K562 (cell line): ENCODE results near the gene IGFBPL1. TPM values are rescaled to one million over a fixed set of nuclear protein-coding genes. Genes with fewer than 3 reads are reported as not detected.
"Not testable (repeated sequence)": the region's sequence is repeated elsewhere in the genome, so short reads cannot be mapped to it uniquely, and the experiment has no call there.

Experiments used
- ATAC-seq: fragments of 200-7000 bp; cut with Tn5 transposase; 3 replicates; pipeline ENCODE4 v1.9.1; 2020; ENCODE audit warnings: moderate library complexity
- BruUV-seq: library from RNA; stranded (reverse); fragments of 400-500 nt; replicated peaks from 2 replicates; lab custom pipeline; 2021; lab: Mats Ljungman, UMichigan
- CTCF ChIA-PET: fragments of 300-600 bp; formaldehyde crosslinking; extraction: SDS; loops from one replicate; lab custom pipeline; 2021; ENCODE audit warnings: low intra/inter-chr PET ratio; lab: Yijun Ruan, JAX
- POLR2A ChIA-PET: fragments of 300-600, 350-650 bp; sonication (Branson Sonifier 250); formaldehyde crosslinking; extraction: SDS; loops from one replicate; lab custom pipeline; 2021; ENCODE audit warnings: antibody characterized with exemption, inconsistent platforms; lab: Yijun Ruan, JAX
- DNase-seq, 4 experiments: peaks; one replicate each; pipeline versions ENCODE4 v3.0.0 to v3.0.0-alpha.2; 2011 to 2018; ENCODE audit warnings: low spot score in 3 of 4, mixed read lengths in 3 of 4; ENCODE audit errors: extremely low read depth in 1 of 4
- FAIRE-seq: peaks from 2 replicates; lab custom pipeline; 2011; peaks lifted over from hg19 to GRCh38; lab: Jason Lieb, UNC
- H2AFZ ChIP-seq: 2 replicates; pipeline ENCODE4 v1.6.0; 2011; ENCODE audit warnings: low read depth, low read length, control low read depth, inconsistent platforms
- H3K27ac ChIP-seq: fragments of 200-600 bp; 3 replicates; pipeline ENCODE4 v1.8.0; 2011; ENCODE audit warnings: low read depth, mild to moderate bottlenecking, control low read depth, inconsistent platforms, low read length, moderate library complexity, mixed read lengths; ENCODE audit errors: extremely low read depth
- H3K27me3 ChIP-seq, 2 experiments: fragments of 300-600 bp in 1 of 2; 2 replicates in 1 of 2; 3 replicates in 1 of 2; pipeline versions ENCODE4 v1.6.0 to v1.8.0; 2011; ENCODE audit warnings: inconsistent platforms in 2 of 2, low read length in 2 of 2, mild to moderate bottlenecking in 1 of 2, mixed read lengths in 1 of 2, moderate library complexity in 1 of 2; ENCODE audit not compliant: control insufficient read depth in 2 of 2, insufficient read depth in 2 of 2
- H3K36me3 ChIP-seq: fragments of 300-600 bp; 3 replicates; pipeline ENCODE4 v1.8.0; 2011; ENCODE audit warnings: mild to moderate bottlenecking, low read length, inconsistent platforms; ENCODE audit not compliant: control insufficient read depth, insufficient read depth
- H3K4me1 ChIP-seq, 2 experiments: fragments of 200-600 bp in 1 of 2; replicated peaks in 1 of 2; 2 replicates in 1 of 2; 3 replicates in 1 of 2; pipeline versions ENCODE4 v1.5.1 to v1.8.0; 2011; ENCODE audit warnings: inconsistent platforms in 2 of 2, low read length in 2 of 2, mild to moderate bottlenecking in 1 of 2, mixed read lengths in 1 of 2, moderate library complexity in 1 of 2; ENCODE audit not compliant: control insufficient read depth in 2 of 2, insufficient read depth in 2 of 2
- H3K4me2 ChIP-seq: 2 replicates; pipeline ENCODE4 v1.6.1; 2011; ENCODE audit warnings: low read length, control low read depth, inconsistent platforms, mixed read lengths; ENCODE audit not compliant: insufficient read depth
- H3K4me3 ChIP-seq: fragments of 200-600 bp; sonication (generic), shearing (Covaris generic); 2 replicates; pipeline ENCODE4 v1.5.1; 2016; ENCODE audit warnings: control low read depth, inconsistent platforms
- H3K79me2 ChIP-seq: fragments of 200-600 bp; 3 replicates; pipeline ENCODE4 v1.8.0; 2011; ENCODE audit warnings: low read length, inconsistent platforms; ENCODE audit not compliant: control insufficient read depth, insufficient read depth
- H3K9ac ChIP-seq, 2 experiments: 2 replicates each; pipeline versions ENCODE4 v1.6.0 to v1.6.1; 2011; ENCODE audit warnings: low read depth in 2 of 2, low read length in 2 of 2, control low read depth in 1 of 2, inconsistent platforms in 1 of 2, mild to moderate bottlenecking in 1 of 2, mixed read lengths in 1 of 2; ENCODE audit not compliant: insufficient read depth in 1 of 2
- H3K9me1 ChIP-seq: one replicate; pipeline ENCODE4 v1.6.0; 2011; ENCODE audit warnings: inconsistent platforms, mild to moderate bottlenecking, low read length, moderate library complexity; ENCODE audit not compliant: control insufficient read depth, insufficient read depth
- H3K9me3 ChIP-seq: replicated peaks from 2 replicates; pipeline ENCODE4 v1.5.1; 2011; ENCODE audit warnings: low read depth, low read length, inconsistent platforms; ENCODE audit not compliant: control insufficient read depth, insufficient read depth
- H4K20me1 ChIP-seq: replicated peaks from 2 replicates; pipeline ENCODE4 v1.6.1; 2011; ENCODE audit warnings: low read length, inconsistent platforms, mixed read lengths; ENCODE audit not compliant: control insufficient read depth, insufficient read depth
- ETV6 ChIP-seq, 3 experiments: fragments of 150-350 bp in 1 of 3; sonication (generic) in 1 of 3; formaldehyde crosslinking in 1 of 3; IDR thresholded peaks; 2 replicates each; pipeline versions ENCODE4 v1.6.1 to v1.8.0; 2014 to 2022; ENCODE audit warnings: borderline replicate concordance in 2 of 3, low read depth in 2 of 3, antibody characterized with exemption in 1 of 3, low read length in 1 of 3, mild to moderate bottlenecking in 1 of 3, missing genetic modification reagents in 1 of 3
- HNRNPLL ChIP-seq: fragments of 200-400 bp; formaldehyde crosslinking; IDR thresholded peaks from 2 replicates; pipeline ENCODE4 v1.6.1; 2017; ENCODE audit warnings: low read length, low read depth, mild to moderate bottlenecking; ENCODE audit not compliant: poor library complexity, severe bottlenecking
- MBD1 ChIP-seq: fragments of 250-450 bp; sonication (Bioruptor Pico); IDR thresholded peaks from 2 replicates; pipeline ENCODE4 v1.8.0; 2022; ENCODE audit warnings: inconsistent platforms
- MCM2 ChIP-seq: fragments of 450-650 bp; IDR thresholded peaks from 2 replicates; pipeline ENCODE4 v1.6.1; 2017; ENCODE audit warnings: low read depth, mild to moderate bottlenecking
- MCM5 ChIP-seq: fragments of 450-650 bp; IDR thresholded peaks from 2 replicates; pipeline ENCODE4 v1.6.1; 2016; ENCODE audit warnings: low read depth
- NCOA4 ChIP-seq: fragments of 450-650 bp; IDR thresholded peaks from 2 replicates; pipeline ENCODE4 v1.6.1; 2018; ENCODE audit warnings: mild to moderate bottlenecking; ENCODE audit not compliant: partially characterized antibody
- POLR2A ChIP-seq: fragments of 450-650 bp; conservative IDR thresholded peaks from 2 replicates; pipeline ENCODE4 v1.6.1; 2016
- POLR2AphosphoS2 ChIP-seq: IDR thresholded peaks from 2 replicates; pipeline ENCODE4 v1.6.1; 2012; ENCODE audit warnings: low read length, improper control_type of control experiment
- SIRT6 ChIP-seq: IDR thresholded peaks from one replicate; pipeline ENCODE4 v1.6.1; 2012; ENCODE audit warnings: low read depth, mild to moderate bottlenecking, control low read depth, inconsistent platforms, low read length, moderate library complexity
- SUPT5H ChIP-seq: fragments of 450-650 bp; IDR thresholded peaks from 2 replicates; pipeline ENCODE4 v1.6.1; 2016
- ZEB2 ChIP-seq: fragments of 450-650 bp; IDR thresholded peaks from 2 replicates; pipeline ENCODE4 v1.6.1; 2016
- ZFX ChIP-seq: sonication (generic); formaldehyde crosslinking; IDR thresholded peaks from 2 replicates; pipeline ENCODE4 v1.8.0; 2022; ENCODE audit warnings: mild to moderate bottlenecking, missing genetic modification reagents, moderate library complexity
- ZNF165 ChIP-seq: fragments of 250-450 bp; sonication (Bioruptor Pico); IDR thresholded peaks from 2 replicates; pipeline ENCODE4 v1.4.0; 2020; ENCODE audit warnings: borderline replicate concordance
- ZNF778 ChIP-seq: fragments of 450-650 bp; formaldehyde crosslinking; IDR thresholded peaks from 2 replicates; pipeline ENCODE4 v1.4.0; 2020; ENCODE audit warnings: mild to moderate bottlenecking, moderate library complexity
- WGBS: fragments of 100-300 bp; shearing (Covaris generic); methylation state at CpG from one replicate; pipeline ENCODE4 v1.1.6; 2016; ENCODE audit warnings: low coverage, mixed read lengths; ENCODE audit not compliant: insufficient coverage; ENCODE audit errors: missing lambda C conversion rate; 5-methylcytosine and 5-hydroxymethylcytosine counted together
- in situ Hi-C: fragments of 300-500 bp; cut with MboI; formaldehyde crosslinking; loops from 4 replicates; pipeline ENCODE4 v1.15.0; 2018; ENCODE audit warnings: inconsistent platforms, mixed read lengths
- intact Hi-C: fragments of 100-400 bp; cut with micrococcal nuclease; formaldehyde crosslinking; loops from 2 replicates; pipeline ENCODE4 v1.14.2; 2022
- polyA plus RNA-seq, 8 experiments: library from polyadenylated mRNA; depleted of rRNA in 4 of 8; stranded (reverse) in 5 of 8; unstranded in 3 of 8; fragments of >200 nt; fragmentation: Nextera tagmentation in 2 of 8; fragmentation: Illumina TruSeq in 1 of 8; extraction: Ambion mirVana in 2 of 8; extraction: Trizol in 1 of 8; gene quantifications; 2 replicates each; pipeline versions ENCODE4 v1.2.1 to v1.2.3, GENCODE V29; 2011 to 2014; ENCODE audit warnings: inconsistent platforms in 1 of 8, missing spikeins in 1 of 8
- total RNA-seq, 7 experiments: library from RNA; depleted of rRNA in 6 of 7; stranded (reverse); fragments of >200 nt in 6 of 7; fragmentation: Illumina TruSeq in 2 of 7; extraction: Trizol in 2 of 7; gene quantifications; 2 replicates each; pipeline versions ENCODE4 v1.2.1 to v1.2.3, GENCODE V29; 2011 to 2021; ENCODE audit warnings: low replicate concordance in 1 of 7
- TF ChIP-seq, protein P1 (sequence below): sonication (generic); formaldehyde crosslinking; IDR thresholded peaks from 2 replicates; pipeline ENCODE4 v1.8.1; 2022; ENCODE audit warnings: missing genetic modification reagents

IGFBPL1 gene
- total and polyA plus RNA-seq, 9 of the 15 experiments (the other 6 are each of a cell fraction or from before 2014, with no cell fraction given): not detected

DNA sequence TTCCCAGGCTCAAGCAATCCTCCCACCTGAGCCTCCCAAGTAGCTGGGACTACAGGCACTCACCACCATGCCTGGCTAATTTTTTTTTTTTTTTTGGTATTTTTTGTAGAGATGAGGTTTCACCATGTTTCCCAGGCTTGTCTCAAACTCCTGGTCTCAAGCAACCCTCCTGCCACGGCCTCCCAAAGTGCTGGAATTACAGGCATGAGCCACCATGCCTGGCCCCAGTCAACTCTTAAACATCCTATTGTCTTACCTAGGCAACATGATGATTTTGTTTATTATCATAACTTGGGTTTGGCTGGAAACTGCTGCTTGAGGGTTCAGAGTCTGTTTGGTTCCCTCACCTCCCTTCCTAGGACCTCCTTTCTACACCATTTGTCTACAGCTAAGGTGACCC, 25.1 kb downstream of the IGFBPL1 start:
- H4K20me1 ChIP-seq, H3K9ac ChIP-seq, FAIRE-seq, H3K4me3 ChIP-seq, H3K27ac ChIP-seq, intact Hi-C loops, in situ Hi-C loops, ATAC-seq, DNase-seq, H3K9me1 ChIP-seq, H3K9me3 ChIP-seq, BruUV-seq, H2AFZ ChIP-seq, H3K4me2 ChIP-seq: not testable (repeated sequence)
- Histone ChIP-seq H3K27me3 (peaks cover 8 to 25% of the 10 kb centered on the region in 2 experiments), H3K36me3 (peaks cover 44% of the 10 kb centered on the region; the same call in 2 of the 3 replicates), H3K79me2 (peaks cover 15% of the 10 kb centered on the region), H3K4me1 (peaks cover 0 to 12% of the 10 kb centered on the region in 2 experiments; a peak in 3 of 5 replicates)
- ChIA-PET POLR2A (interaction anchor here (0.8 kb wide), 2 partner anchors 29 to 32 kb away, joined by 3 to 4 read pairs; no protein-coding TSS in a partner anchor), CTCF (interaction anchor here (0.6 to 4.4 kb wide), 2 partner anchors 28 to 330 kb away, joined by 4 to 113 read pairs; partner anchors contain the start of gene SHB)
- 91% methylated on average over 1 of the region's 1 CpG for WGBS
- 0 out of 2 replicates have a peak, but pooled peaks have one; percentile 20 for TF ChIP-seq SUPT5H
- TF ChIP-seq POLR2A: 0 out of 2 replicates have a peak, but pooled peaks have one; percentile 32

DNA sequence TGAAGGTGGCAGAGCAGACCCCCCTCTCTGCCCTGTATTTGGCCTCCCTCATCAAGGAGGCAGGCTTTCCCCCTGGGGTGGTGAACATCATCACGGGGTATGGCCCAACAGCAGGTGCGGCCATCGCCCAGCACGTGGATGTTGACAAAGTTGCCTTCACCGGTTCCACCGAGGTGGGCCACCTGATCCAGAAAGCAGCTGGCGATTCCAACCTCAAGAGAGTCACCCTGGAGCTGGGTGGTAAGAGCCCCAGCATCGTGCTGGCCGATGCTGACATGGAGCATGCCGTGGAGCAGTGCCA, 27.9 kb downstream of the IGFBPL1 start:
- H3K9me3 ChIP-seq: no peaks in the 10 kb centered on the region
- in situ Hi-C loops: no loop called here
- POLR2A ChIA-PET: no interaction called here
- no peak for TF ChIP-seq NCOA4
- TF ChIP-seq ZNF778 (CRISPR knock-in tag): no peak
- no peak for TF ChIP-seq SIRT6
- no peak for TF ChIP-seq MCM2
- no peak for TF ChIP-seq HNRNPLL
- TF ChIP-seq ZFX (CRISPR knock-in tag): no peak
- no peak for TF ChIP-seq ZEB2
- TF ChIP-seq ZNF165 (CRISPR knock-in tag): no peak
- TF ChIP-seq, protein P1, sequence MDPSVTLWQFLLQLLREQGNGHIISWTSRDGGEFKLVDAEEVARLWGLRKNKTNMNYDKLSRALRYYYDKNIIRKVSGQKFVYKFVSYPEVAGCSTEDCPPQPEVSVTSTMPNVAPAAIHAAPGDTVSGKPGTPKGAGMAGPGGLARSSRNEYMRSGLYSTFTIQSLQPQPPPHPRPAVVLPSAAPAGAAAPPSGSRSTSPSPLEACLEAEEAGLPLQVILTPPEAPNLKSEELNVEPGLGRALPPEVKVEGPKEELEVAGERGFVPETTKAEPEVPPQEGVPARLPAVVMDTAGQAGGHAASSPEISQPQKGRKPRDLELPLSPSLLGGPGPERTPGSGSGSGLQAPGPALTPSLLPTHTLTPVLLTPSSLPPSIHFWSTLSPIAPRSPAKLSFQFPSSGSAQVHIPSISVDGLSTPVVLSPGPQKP (CRISPR knock-in tag): no peak
- no peak for TF ChIP-seq MBD1 (CRISPR knock-in tag)
- no peak for TF ChIP-seq MCM5
- TF ChIP-seq POLR2AphosphoS2: no peak
- no peak for TF ChIP-seq ETV6 (IDR thresholded peaks at IDR 0.05; ENCODE audit: borderline replicate concordance in 1 of 2, low read depth in 2 of 2, low read length in 1 of 2)
- no peak for TF ChIP-seq ETV6 (CRISPR knock-in tag; IDR thresholded peaks at IDR 0.05; ENCODE audit: borderline replicate concordance)

More for the DNA sequence above, 27.9 kb downstream of the IGFBPL1 start:
- Histone ChIP-seq H3K9me1 (no peaks in the 10 kb centered on the region), H3K4me3 (no peak overlapping the region), H3K27me3 (no peaks in the 10 kb centered on the region), H3K27ac (no peak overlapping the region), H4K20me1 (peaks cover 3% of the 10 kb centered on the region), H3K36me3 (peaks cover 46% of the 10 kb centered on the region; the same call in 2 of the 3 replicates), H3K79me2 (peaks cover 31% of the 10 kb centered on the region), H3K4me1 (peaks cover 15 to 34% of the 10 kb centered on the region in 2 experiments; a peak in 4 of 5 replicates), H3K4me2 (no peak overlapping the region), H2AFZ (no peak overlapping the region), H3K9ac (no peak overlapping the region; a peak in 1 of 4 replicates)
- 88% methylated on average over 10 of the region's 10 CpGs for WGBS
- BruUV-seq: no TSS peak
- DNase-seq (no peak), FAIRE-seq (no peak), ATAC-seq (no peak)
- intact Hi-C loops: no loop called here
- CTCF ChIA-PET: no interaction called here
